PC-3 (cell line): ENCODE data around the gene MYOC. TPM values are rescaled to one million over a fixed set of nuclear protein-coding genes. Genes with fewer than 3 reads are reported as not detected.

Experiments used
- ATAC-seq: fragments of 200-7000 bp; cut with Tn5 transposase; 2 replicates; pipeline ENCODE4 v1.9.1; 2020; ENCODE audit warnings: mild to moderate bottlenecking, moderate library complexity
- BruUV-seq: library from RNA; stranded (reverse); fragments of 400-500 nt; replicated peaks from 2 replicates; lab custom pipeline; 2021; lab: Mats Ljungman, UMichigan
- CTCF ChIA-PET: fragments of 300-600 bp; sonication (Branson Sonifier 250); formaldehyde crosslinking; loops from one replicate; lab custom pipeline; 2022; ENCODE audit warnings: antibody characterized with exemption; lab: Charles Lee
- POLR2A ChIA-PET: fragments of 300-600 bp; sonication (Branson Sonifier 250); formaldehyde crosslinking; loops from one replicate; lab custom pipeline; 2022; ENCODE audit warnings: antibody characterized with exemption; ENCODE audit not compliant: unreplicated experiment; lab: Charles Lee
- DNase-seq: peaks from one replicate; pipeline ENCODE4 v3.0.0-alpha.2; 2015
- H2AFZ ChIP-seq: fragments of 300-600 bp; sonication (generic); 2 replicates; pipeline ENCODE4 v1.6.0; 2016; ENCODE audit warnings: antibody characterized with exemption, low read length
- H3F3A ChIP-seq: fragments of 300-600 bp; sonication (generic); one replicate; pipeline ENCODE4 v1.6.0; 2017; ENCODE audit warnings: antibody characterized with exemption, low read length, control low read depth, mild to moderate bottlenecking; ENCODE audit not compliant: unreplicated experiment
- H3K27ac ChIP-seq: fragments of 300-600 bp; sonication (generic); 2 replicates; pipeline ENCODE4 v1.5.1; 2016; ENCODE audit warnings: mild to moderate bottlenecking, low read length
- H3K27me3 ChIP-seq: fragments of 300-600 bp; sonication (generic); 2 replicates; pipeline ENCODE4 v1.6.1; 2016; ENCODE audit warnings: low read length, mixed read lengths
- H3K36me3 ChIP-seq: fragments of 300-600 bp; sonication (generic); 2 replicates; pipeline ENCODE4 v1.6.1; 2016; ENCODE audit warnings: low read depth, mixed run types, low read length, mixed read lengths
- H3K4me1 ChIP-seq: fragments of 300-600 bp; sonication (generic); 2 replicates; pipeline ENCODE4 v1.5.1; 2016; ENCODE audit warnings: low read length; ENCODE audit not compliant: insufficient read depth
- H3K4me2 ChIP-seq: fragments of 300-600 bp; sonication (generic); 2 replicates; pipeline ENCODE4 v1.6.0; 2016; ENCODE audit warnings: low read length
- H3K4me3 ChIP-seq: fragments of 300-600 bp; sonication (generic); 2 replicates; pipeline ENCODE4 v1.5.1; 2016; ENCODE audit warnings: mild to moderate bottlenecking, low read length, mixed read lengths
- H3K79me2 ChIP-seq: fragments of 300-600 bp; sonication (generic); 2 replicates; pipeline ENCODE4 v1.6.1; 2017; ENCODE audit warnings: low read length, mixed read lengths
- H3K9ac ChIP-seq: fragments of 300-600 bp; sonication (generic); 2 replicates; pipeline ENCODE4 v1.6.0; 2016; ENCODE audit warnings: mild to moderate bottlenecking, low read length
- H3K9me2 ChIP-seq: fragments of 300-600 bp; sonication (generic); replicated peaks from 2 replicates; pipeline ENCODE4 v1.6.1; 2016; ENCODE audit warnings: mixed run types, low read length, mixed read lengths
- H3K9me3 ChIP-seq: fragments of 300-600 bp; sonication (generic); 2 replicates; pipeline ENCODE4 v1.6.1; 2016; ENCODE audit warnings: low read length, mixed read lengths
- H4K20me1 ChIP-seq: fragments of 300-600 bp; sonication (generic); 2 replicates; pipeline ENCODE4 v1.6.1; 2016; ENCODE audit warnings: low read length, mixed read lengths
- CTCF ChIP-seq: fragments of 300-600 bp; sonication (generic); conservative IDR thresholded peaks from 2 replicates; pipeline ENCODE4 v1.5.1; 2017; ENCODE audit warnings: antibody characterized with exemption, low read depth, mild to moderate bottlenecking, low read length
- EZH2 ChIP-seq: fragments of 300-600 bp; sonication (generic); IDR thresholded peaks from one replicate; pipeline ENCODE4 v1.6.1; 2017; ENCODE audit warnings: antibody characterized with exemption, mild to moderate bottlenecking, low read length; ENCODE audit not compliant: unreplicated experiment
- EZH2phosphoT487 ChIP-seq: fragments of 300-600 bp; sonication (generic); IDR thresholded peaks from 2 replicates; pipeline ENCODE4 v1.6.1; 2018; ENCODE audit warnings: mild to moderate bottlenecking, antibody characterized with exemption, low read length, borderline replicate concordance
- intact Hi-C: fragments of 100-400 bp; cut with micrococcal nuclease; formaldehyde crosslinking; loops from 2 replicates; pipeline ENCODE4 v1.9.0; 2023
- total RNA-seq: library from RNA; depleted of rRNA; stranded (reverse); fragments of >200 nt; gene quantifications from 2 replicates; pipeline ENCODE4 v1.2.3, GENCODE V29; 2014

The MYOC gene
- total RNA-seq, 1 experiment from 2014 or later, result not detected

GRCh38 chr1:171596705-171597104 lies 55.8 kb downstream of the MYOC start:
- ATAC-seq, result no peak
- no peak overlapping the region for H2AFZ ChIP-seq
- no peak for DNase-seq
- no peaks in the 10 kb centered on the region for H3K9me3 ChIP-seq
- intact Hi-C loops, result no loop called here
- no peak overlapping the region for H3K4me3 ChIP-seq
- H3K79me2 ChIP-seq, result no peaks in the 10 kb centered on the region
- H3K9ac ChIP-seq, result no peak overlapping the region
- no peaks in the 10 kb centered on the region for H3K27me3 ChIP-seq
- peaks cover 31% of the 10 kb centered on the region for H3K36me3 ChIP-seq
- H3K4me1 ChIP-seq, result no peaks in the 10 kb centered on the region
- TF ChIP-seq CTCF, result no peak
- BruUV-seq, result no TSS peak
- no peaks in the 10 kb centered on the region for H3K9me2 ChIP-seq
- H3F3A ChIP-seq, result peaks cover 7% of the 10 kb centered on the region
- CTCF ChIA-PET, result no interaction called here
- no peaks in the 10 kb centered on the region for H4K20me1 ChIP-seq
- no peak overlapping the region for H3K4me2 ChIP-seq
- no peak overlapping the region for H3K27ac ChIP-seq
- POLR2A ChIA-PET, result no interaction called here

- Histone ChIP-seq H3K27ac (no peak overlapping the region), H3K9me2 (no peaks in the 10 kb centered on the region), H3F3A (peaks cover 7% of the 10 kb centered on the region), H3K9ac (no peak overlapping the region), H4K20me1 (no peaks in the 10 kb centered on the region), H3K79me2 (no peaks in the 10 kb centered on the region), H3K4me3 (no peak overlapping the region), H3K36me3 (peaks cover 37% of the 10 kb centered on the region), H3K4me1 (no peaks in the 10 kb centered on the region), H3K9me3 (no peaks in the 10 kb centered on the region), H3K27me3 (no peaks in the 10 kb centered on the region), H3K4me2 (no peak overlapping the region), H2AFZ (no peak overlapping the region)
- no peak for ATAC-seq
- TF ChIP-seq CTCF, result no peak
- no peak for DNase-seq
- ChIA-PET POLR2A (no interaction called here), CTCF (no interaction called here)
- intact Hi-C loops, result no loop called here
- BruUV-seq, result no TSS peak
These were observed 56.4 kb downstream of the MYOC start for GRCh38 chr1:171596119-171596518.

- TF ChIP-seq EZH2 (no peak), EZH2phosphoT487 (no peak), CTCF (no peak)
- CTCF ChIA-PET, result no interaction called here
- H3K4me2 ChIP-seq, result no peak overlapping the region
- H3K27ac ChIP-seq, result no peak overlapping the region
- peak; percentile 28 for ATAC-seq
- H3K4me1 ChIP-seq, result no peaks in the 10 kb centered on the region
- no peaks in the 10 kb centered on the region for H3K27me3 ChIP-seq
- H2AFZ ChIP-seq, result no peak overlapping the region
- H3K9ac ChIP-seq, result no peak overlapping the region
- BruUV-seq, result no TSS peak
- H3K9me3 ChIP-seq, result no peaks in the 10 kb centered on the region
- H3K36me3 ChIP-seq, result peaks cover 45% of the 10 kb centered on the region
- peaks cover 7% of the 10 kb centered on the region for H3F3A ChIP-seq
- no peaks in the 10 kb centered on the region for H3K9me2 ChIP-seq
- H3K79me2 ChIP-seq, result no peaks in the 10 kb centered on the region
- intact Hi-C loops, result no loop called here
- no peaks in the 10 kb centered on the region for H4K20me1 ChIP-seq
- POLR2A ChIA-PET, result no interaction called here
- no peak overlapping the region for H3K4me3 ChIP-seq
- DNase-seq, result no peak
These were observed 57.2 kb downstream of the MYOC start for GRCh38 chr1:171595324-171595723.
